PC-9 (cell line): ENCODE data around the gene NDUFB8. TPM values are rescaled to one million over a fixed set of nuclear protein-coding genes. Genes with fewer than 3 reads are reported as not detected.

Experiments used
- BruUV-seq: library from RNA; stranded (reverse); fragments of 400-500 nt; replicated peaks from 2 replicates; lab custom pipeline; 2021; lab: Mats Ljungman, UMichigan
- CTCF ChIA-PET: fragments of 300-600 bp; sonication (Branson Sonifier 250); formaldehyde crosslinking; loops from one replicate; lab custom pipeline; 2022; ENCODE audit warnings: antibody characterized with exemption; lab: Charles Lee
- POLR2A ChIA-PET: fragments of 300-600 bp; sonication (Branson Sonifier 250); formaldehyde crosslinking; loops from one replicate; lab custom pipeline; 2022; ENCODE audit warnings: antibody characterized with exemption; ENCODE audit not compliant: unreplicated experiment; lab: Charles Lee
- DNase-seq, 2 experiments: peaks; one replicate each; pipeline versions ENCODE4 v3.0.0 to v3.0.0-alpha.2; 2015 to 2022; ENCODE audit warnings: mixed read lengths in 1 of 2
- H2AFZ ChIP-seq: fragments of 200-600 bp; sonication (generic); 2 replicates; pipeline ENCODE4 v1.8.1; 2017; ENCODE audit warnings: antibody characterized with exemption
- H3F3A ChIP-seq: fragments of 200-600 bp; sonication (generic); 2 replicates; pipeline ENCODE4 v1.8.1; 2017; ENCODE audit warnings: antibody characterized with exemption, mild to moderate bottlenecking, low read depth; ENCODE audit not compliant: insufficient read depth
- H3K27ac ChIP-seq: fragments of 200-600 bp; sonication (generic); 2 replicates; pipeline ENCODE4 v1.6.1; 2016; ENCODE audit warnings: mixed run types
- H3K27me3 ChIP-seq: fragments of 200-600 bp; sonication (generic); 2 replicates; pipeline ENCODE4 v1.6.1; 2016; ENCODE audit warnings: low read depth, mixed run types; ENCODE audit not compliant: insufficient read depth
- H3K36me3 ChIP-seq: fragments of 200-600 bp; sonication (generic); 2 replicates; pipeline ENCODE4 v1.6.1; 2016; ENCODE audit warnings: low read depth, mixed run types
- H3K4me1 ChIP-seq: fragments of 200-600 bp; sonication (generic); replicated peaks from 2 replicates; pipeline ENCODE4 v1.6.1; 2016; ENCODE audit warnings: mixed run types; ENCODE audit not compliant: insufficient read depth
- H3K4me2 ChIP-seq: fragments of 200-600 bp; sonication (generic); 2 replicates; pipeline ENCODE4 v1.6.1; 2017; ENCODE audit warnings: mixed run types
- H3K4me3 ChIP-seq: fragments of 200-600 bp; sonication (generic); 2 replicates; pipeline ENCODE4 v1.6.1; 2016; ENCODE audit warnings: mixed run types
- H3K79me2 ChIP-seq: fragments of 200-600 bp; sonication (generic); 2 replicates; pipeline ENCODE4 v1.6.1; 2017; ENCODE audit warnings: low read depth, mixed run types
- H3K9me2 ChIP-seq: fragments of 200-600 bp; sonication (generic); 2 replicates; pipeline ENCODE4 v1.8.1; 2017; ENCODE audit warnings: mild to moderate bottlenecking; ENCODE audit not compliant: insufficient read depth
- H3K9me3 ChIP-seq: fragments of 200-600 bp; sonication (generic); 2 replicates; pipeline ENCODE4 v1.8.1; 2016; ENCODE audit warnings: low read depth; ENCODE audit not compliant: insufficient read depth
- H4K20me1 ChIP-seq: fragments of 200-600 bp; sonication (generic); 2 replicates; pipeline ENCODE4 v1.8.1; 2017; ENCODE audit not compliant: insufficient read depth
- CTCF ChIP-seq: fragments of 200-600 bp; sonication (generic); conservative IDR thresholded peaks from 2 replicates; pipeline ENCODE4 v1.6.1; 2017; ENCODE audit warnings: mixed run types, antibody characterized with exemption, mild to moderate bottlenecking, moderate library complexity
- EZH2 ChIP-seq: fragments of 200-600 bp; sonication (generic); IDR thresholded peaks from 2 replicates; pipeline ENCODE4 v1.8.0; 2017; ENCODE audit warnings: antibody characterized with exemption, low read depth
- intact Hi-C: fragments of 100-400 bp; cut with micrococcal nuclease; formaldehyde crosslinking; loops from one replicate; pipeline ENCODE4 v1.10.0; 2022; ENCODE audit not compliant: unreplicated experiment
- total RNA-seq: library from RNA; stranded (reverse); gene quantifications from 2 replicates; pipeline ENCODE4 v1.2.3, GENCODE V29; 2021

The NDUFB8 gene
- total RNA-seq, 1 experiment from 2014 or later: 86.0 TPM

GRCh38 chr10:100528921-100529474 lies 673 bp downstream of the NDUFB8 start:
- no peak overlapping the region for H3K27ac ChIP-seq
- no peaks in the 10 kb centered on the region for H3K27me3 ChIP-seq
- H2AFZ ChIP-seq: peak overlapping the region; percentile 97
- DNase-seq: no peak
- ChIA-PET POLR2A (no interaction called here), CTCF (no interaction called here)
- no peaks in the 10 kb centered on the region for H4K20me1 ChIP-seq
- no peaks in the 10 kb centered on the region for H3K9me2 ChIP-seq
- H3K4me3 ChIP-seq: peak overlapping the region; percentile 94
- H3K4me2 ChIP-seq: peak overlapping the region; percentile 84
- H3K9me3 ChIP-seq: no peaks in the 10 kb centered on the region
- no peak for TF ChIP-seq CTCF
- no peak for TF ChIP-seq EZH2
- H3K79me2 ChIP-seq: peaks cover 20% of the 10 kb centered on the region; the same call in 1 of the 2 replicates
- 0 out of 2 replicates have a peak, but pooled peaks cover 12% of the 10 kb centered on the region for H3K4me1 ChIP-seq
- no peaks in the 10 kb centered on the region for H3F3A ChIP-seq
- BruUV-seq: no TSS peak
- no peaks in the 10 kb centered on the region for H3K36me3 ChIP-seq
- intact Hi-C loops: no loop called here

GRCh38 chr10:100528123-100528886 lies 1.4 kb downstream of the NDUFB8 start:
- H3K27ac ChIP-seq: no peak overlapping the region
- H3K36me3 ChIP-seq: no peaks in the 10 kb centered on the region
- no peaks in the 10 kb centered on the region for H4K20me1 ChIP-seq
- no peaks in the 10 kb centered on the region for H3F3A ChIP-seq
- peak overlapping the region; percentile 94 for H3K4me3 ChIP-seq
- 0 out of 2 replicates have a peak overlapping the region, but pooled peaks have one; percentile 97 for H2AFZ ChIP-seq
- H3K9me2 ChIP-seq: no peaks in the 10 kb centered on the region
- no peaks in the 10 kb centered on the region for H3K27me3 ChIP-seq
- H3K9me3 ChIP-seq: no peaks in the 10 kb centered on the region
- peak overlapping the region; percentile 84 for H3K4me2 ChIP-seq
- intact Hi-C loops: no loop called here
- ChIA-PET CTCF (no interaction called here), POLR2A (no interaction called here)
- BruUV-seq: TSS peak; percentile 46
- DNase-seq: no peak
- H3K4me1 ChIP-seq: 0 out of 2 replicates have a peak, but pooled peaks cover 12% of the 10 kb centered on the region
- H3K79me2 ChIP-seq: peaks cover 20% of the 10 kb centered on the region; the same call in 1 of the 2 replicates
- TF ChIP-seq EZH2 (no peak), CTCF (no peak)

- Histone ChIP-seq H3K9me3 (no peaks in the 10 kb centered on the region), H3K36me3 (no peaks in the 10 kb centered on the region), H3K27me3 (no peaks in the 10 kb centered on the region), H2AFZ (no peak overlapping the region), H4K20me1 (no peaks in the 10 kb centered on the region), H3K27ac (no peak overlapping the region), H3K9me2 (no peaks in the 10 kb centered on the region), H3K4me3 (no peak overlapping the region), H3K79me2 (peaks cover 15% of the 10 kb centered on the region; the same call in 1 of the 2 replicates), H3K4me2 (no peak overlapping the region), H3K4me1 (0 out of 2 replicates have a peak, but pooled peaks cover 7% of the 10 kb centered on the region), H3F3A (no peaks in the 10 kb centered on the region)
- no peak for TF ChIP-seq CTCF
- TF ChIP-seq EZH2: no peak
- no TSS peak for BruUV-seq
- intact Hi-C loops: no loop called here
- POLR2A ChIA-PET: no interaction called here
- CTCF ChIA-PET: interaction anchor here (0.7 kb wide), 1 partner anchor 182 kb away, joined by 3 read pairs; no protein-coding TSS in a partner anchor
- no peak for DNase-seq
Measured at GRCh38 chr10:100524638-100525037, 5.0 kb downstream of the NDUFB8 start.
